IPS-15b (cell line): ENCODE data around the gene TBC1D16.

Experiments used
- H3K27me3 ChIP-seq: one replicate; pipeline ENCODE4 v1.6.1; 2013; ENCODE audit warnings: low read length; ENCODE audit not compliant: control insufficient read depth, insufficient read depth
- H3K36me3 ChIP-seq: one replicate; pipeline ENCODE4 v1.6.1; 2013; ENCODE audit warnings: low read length; ENCODE audit not compliant: control insufficient read depth, insufficient read depth
- H3K4me1 ChIP-seq: one replicate; pipeline ENCODE4 v1.6.1; 2013; ENCODE audit warnings: mild to moderate bottlenecking, low read length; ENCODE audit not compliant: control insufficient read depth, insufficient read depth
- H3K4me3 ChIP-seq: one replicate; pipeline ENCODE4 v1.5.1; 2013; ENCODE audit warnings: low read depth, low read length
- H3K9ac ChIP-seq: one replicate; pipeline ENCODE4 v1.6.1; 2013; ENCODE audit warnings: low read depth, mild to moderate bottlenecking, low read length
- H3K9me3 ChIP-seq: one replicate; pipeline ENCODE4 v1.6.1; 2013; ENCODE audit warnings: mild to moderate bottlenecking, low read length; ENCODE audit not compliant: control insufficient read depth, insufficient read depth

Gene TBC1D16

DNA sequence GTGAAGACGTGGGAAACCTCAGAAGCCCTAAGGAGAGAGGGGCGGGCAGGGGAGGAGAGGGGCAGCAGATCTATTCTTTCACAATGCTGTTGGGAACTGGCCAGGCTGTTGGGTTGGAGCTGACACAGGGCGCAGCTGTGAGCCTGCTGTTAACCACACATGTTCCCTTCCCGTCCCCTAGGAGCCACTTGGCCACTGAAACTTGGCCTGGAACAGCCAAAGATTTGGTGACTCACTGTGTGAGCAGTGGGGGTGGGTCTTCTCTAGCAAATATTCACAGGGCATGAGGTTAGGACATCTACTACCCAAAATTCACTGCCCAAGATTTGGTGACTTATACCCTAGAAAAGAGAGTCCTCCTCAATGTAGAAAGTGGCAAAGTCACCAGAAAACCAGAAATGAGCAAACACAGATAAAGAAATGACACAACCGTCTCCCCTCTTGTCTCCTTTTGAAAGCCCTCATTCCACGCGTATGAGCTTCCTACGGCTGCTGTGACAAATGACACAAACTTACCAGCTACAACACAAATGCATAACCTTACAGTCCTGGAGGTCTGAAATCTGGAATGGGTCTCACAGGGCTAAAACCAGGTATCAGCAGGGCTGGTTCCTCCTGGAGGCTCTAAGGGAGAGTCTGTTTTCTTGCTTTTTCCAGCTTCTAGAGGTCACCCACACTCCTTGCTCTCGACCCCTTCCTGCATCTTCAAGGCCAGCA is 6.3 kb downstream of the TBC1D16 start:
- Histone ChIP-seq H3K9ac (no peak overlapping the region), H3K9me3 (no peaks in the 10 kb centered on the region), H3K36me3 (peaks cover 7% of the 10 kb centered on the region), H3K4me3 (no peak overlapping the region), H3K4me1 (peaks cover 3% of the 10 kb centered on the region), H3K27me3 (no peaks in the 10 kb centered on the region)

DNA sequence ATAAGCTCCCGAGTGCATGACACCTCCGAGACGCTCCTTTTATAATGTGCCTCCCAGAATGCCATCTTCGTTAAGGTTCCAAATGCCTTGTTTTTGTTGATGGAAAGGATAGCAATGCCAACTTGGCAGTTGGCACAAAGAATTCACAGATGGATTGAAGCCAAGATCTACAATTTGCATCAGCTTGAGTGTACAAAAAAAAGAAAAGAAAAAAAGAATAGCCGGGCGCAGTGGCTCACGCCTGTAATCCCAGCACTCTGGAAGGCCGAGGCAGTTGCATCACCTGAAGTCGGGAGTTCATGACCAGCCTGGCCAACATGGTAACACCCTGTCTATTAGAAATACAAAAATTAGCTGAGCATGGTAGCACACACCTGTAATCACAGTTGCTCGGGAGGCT is 7.6 kb downstream of the TBC1D16 start:
- no peak overlapping the region for H3K4me3 ChIP-seq
- no peaks in the 10 kb centered on the region for H3K9me3 ChIP-seq
- no peaks in the 10 kb centered on the region for H3K4me1 ChIP-seq
- no peaks in the 10 kb centered on the region for H3K27me3 ChIP-seq
- no peak overlapping the region for H3K9ac ChIP-seq
- H3K36me3 ChIP-seq, result peaks cover 7% of the 10 kb centered on the region

DNA sequence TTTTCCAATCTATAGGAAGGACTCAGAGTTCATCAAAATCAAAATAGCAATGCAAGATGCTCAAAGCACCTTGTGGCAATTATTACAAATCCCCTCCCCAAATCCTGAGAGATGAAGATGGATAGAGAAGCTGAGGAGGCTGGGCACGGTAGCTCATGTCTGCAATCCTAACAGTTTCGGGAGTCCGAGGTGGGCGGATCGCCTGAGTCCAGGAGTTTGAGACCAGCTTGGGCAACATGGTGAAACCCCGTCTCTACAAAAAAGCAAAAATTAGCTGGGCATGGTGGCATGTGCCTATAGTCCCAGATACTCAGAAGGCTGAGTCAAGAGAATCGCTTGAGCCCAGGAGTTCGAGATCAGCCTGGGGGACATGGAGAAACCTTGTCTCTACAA is 8.6 kb downstream of the TBC1D16 start:
- Histone ChIP-seq H3K9ac (no peak overlapping the region), H3K4me3 (no peak overlapping the region), H3K4me1 (no peaks in the 10 kb centered on the region), H3K27me3 (no peaks in the 10 kb centered on the region), H3K9me3 (no peaks in the 10 kb centered on the region), H3K36me3 (peaks cover 7% of the 10 kb centered on the region)

DNA sequence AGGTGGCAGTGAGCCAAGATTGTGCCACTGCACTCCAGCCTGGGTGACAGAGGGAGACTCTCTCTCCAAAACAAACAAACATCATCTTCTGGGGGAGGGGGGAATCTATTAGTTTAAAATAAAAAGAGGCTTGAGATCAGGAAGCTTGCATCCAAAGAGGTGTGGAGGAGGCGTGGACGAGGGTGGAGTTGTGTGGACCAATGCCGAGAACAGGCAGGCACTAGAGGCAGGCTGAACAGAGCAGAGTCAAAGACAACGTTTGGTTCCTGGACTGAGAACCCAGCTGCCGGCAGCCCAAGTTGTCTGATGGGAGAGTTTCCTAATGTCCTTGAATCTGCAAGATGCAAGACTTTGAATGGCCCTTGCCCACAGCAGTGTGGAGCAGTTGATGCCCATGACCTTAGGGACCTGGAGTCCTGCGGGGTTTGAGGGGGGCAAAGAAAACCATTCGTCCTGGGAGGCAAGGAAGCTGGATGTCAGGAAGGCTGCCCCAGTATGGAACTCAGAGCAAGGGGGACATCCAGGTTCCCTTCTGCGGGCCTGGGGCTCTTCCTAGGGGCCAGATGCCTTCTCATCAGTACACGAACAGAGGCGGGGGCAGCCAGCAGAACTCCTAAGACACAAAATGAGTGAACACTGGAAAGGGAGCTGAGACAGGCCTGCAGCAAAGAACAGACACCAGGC is 9.2 kb downstream of the TBC1D16 start:
- Histone ChIP-seq H3K36me3 (peaks cover 7% of the 10 kb centered on the region), H3K9me3 (no peaks in the 10 kb centered on the region), H3K27me3 (no peaks in the 10 kb centered on the region), H3K4me1 (no peaks in the 10 kb centered on the region), H3K9ac (no peak overlapping the region), H3K4me3 (no peak overlapping the region)

DNA sequence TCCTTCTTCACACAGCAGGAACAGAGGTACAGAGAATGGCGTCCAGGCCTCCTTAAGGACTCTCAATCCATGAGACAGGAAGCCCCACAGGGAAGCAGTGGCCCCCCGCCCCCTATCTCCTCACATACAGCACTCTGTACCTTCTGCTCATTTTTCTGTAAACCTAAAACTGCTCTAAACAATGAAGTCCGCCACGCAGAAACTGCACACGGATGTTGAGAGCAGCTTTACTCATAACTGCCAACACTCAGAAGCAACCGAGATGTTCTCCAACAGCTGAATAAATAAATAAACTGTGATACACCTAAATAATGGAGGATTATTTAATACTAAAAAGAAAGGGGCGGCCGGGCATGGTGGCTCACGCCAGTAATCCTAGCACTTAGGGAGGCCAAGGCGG is 9.9 kb downstream of the TBC1D16 start:
- Histone ChIP-seq H3K27me3 (no peaks in the 10 kb centered on the region), H3K4me1 (no peaks in the 10 kb centered on the region), H3K4me3 (no peak overlapping the region), H3K9me3 (no peaks in the 10 kb centered on the region), H3K9ac (no peak overlapping the region), H3K36me3 (peaks cover 3% of the 10 kb centered on the region)

DNA sequence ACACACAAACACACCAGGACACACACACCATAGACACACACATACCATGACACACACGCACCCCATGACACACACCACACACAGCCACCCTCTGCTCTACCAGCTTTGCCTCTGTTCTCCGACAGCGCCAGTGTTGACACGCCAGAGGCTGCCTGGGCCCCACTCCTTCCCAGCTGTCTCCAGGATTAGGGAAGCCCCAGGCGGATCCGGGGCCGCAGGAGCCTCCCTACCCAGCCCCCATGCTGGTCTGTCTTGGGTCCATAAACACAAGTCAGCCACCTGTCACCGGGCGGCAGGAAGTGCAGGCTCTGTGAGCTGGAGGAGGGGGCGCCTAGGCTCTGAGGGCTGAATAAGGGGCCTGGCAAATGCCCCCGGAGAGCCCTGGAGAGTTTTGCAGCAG is 10.5 kb downstream of the TBC1D16 start:
- Histone ChIP-seq H3K9me3 (no peaks in the 10 kb centered on the region), H3K9ac (no peak overlapping the region), H3K36me3 (peaks cover 2% of the 10 kb centered on the region), H3K4me1 (no peaks in the 10 kb centered on the region), H3K4me3 (no peak overlapping the region), H3K27me3 (no peaks in the 10 kb centered on the region)

DNA sequence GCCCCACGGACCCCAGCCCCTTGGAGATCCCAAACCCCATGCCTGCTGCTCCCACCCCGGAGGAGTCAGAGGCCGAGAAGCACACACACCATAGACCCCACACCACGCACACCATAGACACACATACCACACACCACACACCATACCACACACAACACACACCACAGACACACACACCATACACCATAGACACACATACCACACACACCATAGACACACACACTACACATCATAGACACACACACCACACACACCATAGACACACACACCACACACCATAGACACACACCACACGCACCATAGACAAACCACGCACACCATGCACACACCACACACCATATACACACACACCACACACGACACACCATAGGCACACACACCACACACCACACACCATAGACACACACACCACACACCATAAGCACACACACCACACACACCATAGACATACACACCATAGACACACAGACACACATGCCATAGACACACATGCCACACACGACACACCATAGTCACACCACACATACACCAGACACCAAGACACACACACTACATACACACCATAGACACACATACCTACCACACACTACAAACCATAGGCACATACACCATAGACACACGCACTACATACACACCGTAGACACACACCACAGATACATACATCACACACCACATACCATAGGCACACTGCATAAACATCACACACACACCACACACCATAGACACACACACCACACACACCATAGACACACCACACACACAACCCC is 11.3 kb downstream of the TBC1D16 start:
- H3K36me3 ChIP-seq, result peaks cover 2% of the 10 kb centered on the region
- no peaks in the 10 kb centered on the region for H3K4me1 ChIP-seq
- no peaks in the 10 kb centered on the region for H3K27me3 ChIP-seq
- no peak overlapping the region for H3K4me3 ChIP-seq
- H3K9ac ChIP-seq, result no peak overlapping the region
- H3K9me3 ChIP-seq, result no peaks in the 10 kb centered on the region

DNA sequence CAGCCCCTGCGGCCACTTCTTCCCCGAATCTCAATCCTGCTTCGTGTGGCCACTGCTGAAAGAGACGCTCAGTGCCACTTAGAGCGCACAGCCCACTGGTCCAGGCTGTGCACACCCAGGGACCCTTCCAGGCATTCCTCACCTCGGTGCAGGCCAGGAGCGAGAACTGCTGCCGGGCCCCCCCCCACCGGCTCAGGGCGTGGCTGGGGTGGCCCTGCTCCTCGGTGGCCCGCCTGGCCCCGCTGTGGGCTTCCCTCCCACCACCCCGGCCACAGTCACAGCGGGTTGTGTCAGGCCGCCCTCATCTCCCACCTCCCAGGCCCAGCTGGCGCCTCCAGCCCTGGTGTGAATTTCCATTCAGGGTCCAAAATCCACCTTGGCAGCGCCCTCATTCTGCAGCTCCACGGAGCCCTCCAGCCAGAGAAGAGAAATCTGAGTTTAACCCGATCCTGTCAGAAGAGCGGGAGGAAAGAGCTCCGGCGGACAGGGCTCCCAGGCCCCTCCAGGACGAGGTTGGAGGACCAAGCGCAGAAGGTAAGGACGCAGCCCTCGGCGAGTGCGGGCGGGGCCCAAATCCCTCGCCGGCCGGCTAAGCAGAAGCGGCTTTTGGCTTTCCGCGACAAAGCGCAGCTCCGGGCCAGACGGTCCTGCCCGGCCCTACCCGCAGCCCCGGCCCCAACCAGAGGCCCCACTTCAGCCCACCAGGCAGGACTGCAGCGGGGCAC is 12.0 kb downstream of the TBC1D16 start:
- Histone ChIP-seq H3K9ac (no peak overlapping the region), H3K36me3 (peaks cover 2% of the 10 kb centered on the region), H3K27me3 (no peaks in the 10 kb centered on the region), H3K4me1 (no peaks in the 10 kb centered on the region), H3K4me3 (no peak overlapping the region), H3K9me3 (no peaks in the 10 kb centered on the region)

DNA sequence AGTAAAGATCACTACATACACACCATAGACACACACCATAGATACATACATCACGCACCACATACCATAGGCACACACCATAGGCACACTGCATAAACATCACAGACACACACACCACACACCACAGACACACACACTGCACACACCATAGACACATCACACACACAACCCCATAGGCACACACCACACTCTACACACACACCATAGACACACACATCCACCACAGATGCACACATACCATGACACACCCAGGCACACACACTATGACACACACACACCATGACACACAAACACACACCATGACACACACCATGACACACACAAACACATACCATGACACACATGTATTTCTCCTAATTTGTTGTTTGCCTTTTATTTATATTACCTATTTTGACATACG is 14.1 kb downstream of the TBC1D16 start:
- no peaks in the 10 kb centered on the region for H3K27me3 ChIP-seq
- no peak overlapping the region for H3K4me3 ChIP-seq
- no peaks in the 10 kb centered on the region for H3K9me3 ChIP-seq
- H3K36me3 ChIP-seq, result no peaks in the 10 kb centered on the region
- H3K4me1 ChIP-seq, result no peaks in the 10 kb centered on the region
- no peak overlapping the region for H3K9ac ChIP-seq

DNA sequence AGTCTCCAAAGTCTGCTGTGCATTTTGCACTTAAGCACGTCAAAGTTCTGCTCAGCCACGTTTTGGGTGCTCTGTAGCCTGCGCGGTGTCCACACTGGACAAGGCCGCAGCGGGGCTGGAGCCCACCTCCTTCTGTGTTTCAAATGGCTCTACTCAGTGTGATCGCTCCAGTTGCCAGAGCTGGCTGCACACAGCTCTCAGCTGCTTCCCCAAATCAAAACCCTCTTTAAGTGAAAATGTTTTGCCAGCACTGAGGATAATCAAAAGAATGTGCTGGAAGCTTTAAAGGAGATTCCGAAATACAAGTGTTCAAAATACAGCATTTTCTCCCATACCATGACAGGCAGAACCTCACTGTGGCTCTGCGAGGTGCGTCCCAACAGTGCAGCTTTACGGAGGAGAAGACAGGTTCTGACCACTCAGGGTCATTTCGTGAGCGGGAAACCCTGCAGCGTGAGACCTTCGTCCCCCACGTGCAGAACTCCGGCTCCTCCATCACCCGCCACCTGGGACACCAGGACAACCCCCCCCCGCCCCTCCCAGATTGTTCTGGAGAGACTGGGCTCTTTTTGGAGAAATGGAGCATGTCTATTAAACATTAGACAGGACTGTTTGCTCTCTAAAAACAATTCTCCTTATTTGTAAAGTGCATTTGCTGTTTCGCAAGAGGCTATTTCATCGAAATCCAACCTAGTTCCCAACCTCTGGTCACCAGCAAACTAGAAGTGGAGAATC is 16.6 kb downstream of the TBC1D16 start:
- Histone ChIP-seq H3K36me3 (no peaks in the 10 kb centered on the region), H3K4me3 (no peak overlapping the region), H3K4me1 (no peaks in the 10 kb centered on the region), H3K27me3 (no peaks in the 10 kb centered on the region), H3K9me3 (no peaks in the 10 kb centered on the region), H3K9ac (no peak overlapping the region)
